K562 (cell line): ENCODE data around the gene TMEM60. TPM values are rescaled to one million over a fixed set of nuclear protein-coding genes. Genes with fewer than 3 reads are reported as not detected.

Experiments
- ATAC-seq: fragments of 200-7000 bp; cut with Tn5 transposase; 3 replicates; pipeline ENCODE4 v1.9.1; 2020; ENCODE audit warnings: moderate library complexity
- BruUV-seq: library from RNA; stranded (reverse); fragments of 400-500 nt; replicated peaks from 2 replicates; lab custom pipeline; 2021; lab: Mats Ljungman, UMichigan
- CTCF ChIA-PET: fragments of 300-600 bp; formaldehyde crosslinking; extraction: SDS; loops from one replicate; lab custom pipeline; 2021; ENCODE audit warnings: low intra/inter-chr PET ratio; lab: Yijun Ruan, JAX
- POLR2A ChIA-PET: fragments of 300-600, 350-650 bp; sonication (Branson Sonifier 250); formaldehyde crosslinking; extraction: SDS; loops from one replicate; lab custom pipeline; 2021; ENCODE audit warnings: antibody characterized with exemption, inconsistent platforms; lab: Yijun Ruan, JAX
- DNase-seq, 4 experiments: peaks; one replicate each; pipeline versions ENCODE4 v3.0.0 to v3.0.0-alpha.2; 2011 to 2018; ENCODE audit warnings: low spot score in 3 of 4, mixed read lengths in 3 of 4; ENCODE audit errors: extremely low read depth in 1 of 4
- FAIRE-seq: peaks from 2 replicates; lab custom pipeline; 2011; peaks lifted over from hg19 to GRCh38; lab: Jason Lieb, UNC
- H2AFZ ChIP-seq: 2 replicates; pipeline ENCODE4 v1.6.0; 2011; ENCODE audit warnings: low read depth, low read length, control low read depth, inconsistent platforms
- H3K27ac ChIP-seq: fragments of 200-600 bp; 3 replicates; pipeline ENCODE4 v1.8.0; 2011; ENCODE audit warnings: low read depth, mild to moderate bottlenecking, control low read depth, inconsistent platforms, low read length, moderate library complexity, mixed read lengths; ENCODE audit errors: extremely low read depth
- H3K27me3 ChIP-seq, 2 experiments: fragments of 300-600 bp in 1 of 2; 2 replicates in 1 of 2; 3 replicates in 1 of 2; pipeline versions ENCODE4 v1.6.0 to v1.8.0; 2011; ENCODE audit warnings: inconsistent platforms in 2 of 2, low read length in 2 of 2, mild to moderate bottlenecking in 1 of 2, mixed read lengths in 1 of 2, moderate library complexity in 1 of 2; ENCODE audit not compliant: control insufficient read depth in 2 of 2, insufficient read depth in 2 of 2
- H3K36me3 ChIP-seq: fragments of 300-600 bp; 3 replicates; pipeline ENCODE4 v1.8.0; 2011; ENCODE audit warnings: mild to moderate bottlenecking, low read length, inconsistent platforms; ENCODE audit not compliant: control insufficient read depth, insufficient read depth
- H3K4me1 ChIP-seq, 2 experiments: fragments of 200-600 bp in 1 of 2; replicated peaks in 1 of 2; 2 replicates in 1 of 2; 3 replicates in 1 of 2; pipeline versions ENCODE4 v1.5.1 to v1.8.0; 2011; ENCODE audit warnings: inconsistent platforms in 2 of 2, low read length in 2 of 2, mild to moderate bottlenecking in 1 of 2, mixed read lengths in 1 of 2, moderate library complexity in 1 of 2; ENCODE audit not compliant: control insufficient read depth in 2 of 2, insufficient read depth in 2 of 2
- H3K4me2 ChIP-seq: 2 replicates; pipeline ENCODE4 v1.6.1; 2011; ENCODE audit warnings: low read length, control low read depth, inconsistent platforms, mixed read lengths; ENCODE audit not compliant: insufficient read depth
- H3K4me3 ChIP-seq: fragments of 200-600 bp; sonication (generic), shearing (Covaris generic); 2 replicates; pipeline ENCODE4 v1.5.1; 2016; ENCODE audit warnings: control low read depth, inconsistent platforms
- H3K79me2 ChIP-seq: fragments of 200-600 bp; 3 replicates; pipeline ENCODE4 v1.8.0; 2011; ENCODE audit warnings: low read length, inconsistent platforms; ENCODE audit not compliant: control insufficient read depth, insufficient read depth
- H3K9ac ChIP-seq, 2 experiments: 2 replicates each; pipeline versions ENCODE4 v1.6.0 to v1.6.1; 2011; ENCODE audit warnings: low read depth in 2 of 2, low read length in 2 of 2, control low read depth in 1 of 2, inconsistent platforms in 1 of 2, mild to moderate bottlenecking in 1 of 2, mixed read lengths in 1 of 2; ENCODE audit not compliant: insufficient read depth in 1 of 2
- H3K9me1 ChIP-seq: one replicate; pipeline ENCODE4 v1.6.0; 2011; ENCODE audit warnings: inconsistent platforms, mild to moderate bottlenecking, low read length, moderate library complexity; ENCODE audit not compliant: control insufficient read depth, insufficient read depth
- H3K9me3 ChIP-seq: replicated peaks from 2 replicates; pipeline ENCODE4 v1.5.1; 2011; ENCODE audit warnings: low read depth, low read length, inconsistent platforms; ENCODE audit not compliant: control insufficient read depth, insufficient read depth
- H4K20me1 ChIP-seq: replicated peaks from 2 replicates; pipeline ENCODE4 v1.6.1; 2011; ENCODE audit warnings: low read length, inconsistent platforms, mixed read lengths; ENCODE audit not compliant: control insufficient read depth, insufficient read depth
- BRD4 ChIP-seq: fragments of 200-600 bp; sonication (generic); IDR thresholded peaks from 2 replicates; pipeline ENCODE4 v1.6.1; 2017; ENCODE audit warnings: inconsistent platforms
- CTBP1 ChIP-seq: fragments of 450-650 bp; IDR thresholded peaks from 2 replicates; pipeline ENCODE4 v1.6.1; 2016; ENCODE audit warnings: borderline replicate concordance
- FOXJ2 ChIP-seq: fragments of 200-800 bp; sonication (Bioruptor generic); IDR thresholded peaks from 2 replicates; pipeline ENCODE4 v1.6.1; 2016; ENCODE audit warnings: missing genetic modification characterization, missing compliant biosample characterization
- GTF2A2 ChIP-seq: IDR thresholded peaks from 2 replicates; pipeline ENCODE4 v1.6.1; 2016; ENCODE audit warnings: mild to moderate bottlenecking, missing genetic modification characterization, missing compliant biosample characterization
- GTF2E2 ChIP-seq: fragments of 200-800 bp; sonication (Bioruptor generic); IDR thresholded peaks from 2 replicates; pipeline ENCODE4 v1.6.1; 2016; ENCODE audit warnings: missing genetic modification characterization, missing compliant biosample characterization
- MCM5 ChIP-seq: fragments of 450-650 bp; IDR thresholded peaks from 2 replicates; pipeline ENCODE4 v1.6.1; 2016; ENCODE audit warnings: low read depth
- NFYB ChIP-seq: IDR thresholded peaks from 2 replicates; pipeline ENCODE4 v1.6.1; 2011; ENCODE audit warnings: mild to moderate bottlenecking, moderate library complexity; ENCODE audit not compliant: insufficient read length; ENCODE audit errors: extremely low read depth
- POLR2AphosphoS5 ChIP-seq: IDR thresholded peaks from 2 replicates; pipeline ENCODE4 v1.6.1; 2011; ENCODE audit warnings: mild to moderate bottlenecking, low read depth, low read length, moderate library complexity; ENCODE audit not compliant: control insufficient read depth, insufficient read depth
- SETDB1 ChIP-seq: IDR thresholded peaks from one replicate; pipeline ENCODE4 v1.6.1; 2012; ENCODE audit warnings: low read length, control low read depth, inconsistent platforms
- SRSF3 ChIP-seq: fragments of 200-400 bp; formaldehyde crosslinking; IDR thresholded peaks from 2 replicates; pipeline ENCODE4 v1.6.1; 2016; ENCODE audit warnings: mild to moderate bottlenecking, low read length, moderate library complexity; ENCODE audit not compliant: insufficient read depth
- STAG1 ChIP-seq: sonication (generic); formaldehyde crosslinking; IDR thresholded peaks from 2 replicates; pipeline ENCODE4 v1.5.0; 2020; ENCODE audit warnings: missing genetic modification reagents, borderline replicate concordance
- TCF7L2 ChIP-seq: fragments of 150-350 bp; IDR thresholded peaks from 2 replicates; pipeline ENCODE4 v1.6.1; 2016; ENCODE audit warnings: low read depth, mild to moderate bottlenecking, low read length, moderate library complexity
- ZNF696 ChIP-seq: fragments of 250-450 bp; sonication (Bioruptor Pico); conservative IDR thresholded peaks from 2 replicates; pipeline ENCODE4 v1.4.0; 2020; ENCODE audit warnings: mild to moderate bottlenecking, moderate library complexity
- WGBS: fragments of 100-300 bp; shearing (Covaris generic); methylation state at CpG from one replicate; pipeline ENCODE4 v1.1.6; 2016; ENCODE audit warnings: low coverage, mixed read lengths; ENCODE audit not compliant: insufficient coverage; ENCODE audit errors: missing lambda C conversion rate; 5-methylcytosine and 5-hydroxymethylcytosine counted together
- in situ Hi-C: fragments of 300-500 bp; cut with MboI; formaldehyde crosslinking; loops from 4 replicates; pipeline ENCODE4 v1.15.0; 2018; ENCODE audit warnings: inconsistent platforms, mixed read lengths
- intact Hi-C: fragments of 100-400 bp; cut with micrococcal nuclease; formaldehyde crosslinking; loops from 2 replicates; pipeline ENCODE4 v1.14.2; 2022
- polyA plus RNA-seq, 8 experiments: library from polyadenylated mRNA; depleted of rRNA in 4 of 8; stranded (reverse) in 5 of 8; unstranded in 3 of 8; fragments of >200 nt; fragmentation: Nextera tagmentation in 2 of 8; fragmentation: Illumina TruSeq in 1 of 8; extraction: Ambion mirVana in 2 of 8; extraction: Trizol in 1 of 8; gene quantifications; 2 replicates each; pipeline versions ENCODE4 v1.2.1 to v1.2.3, GENCODE V29; 2011 to 2014; ENCODE audit warnings: inconsistent platforms in 1 of 8, missing spikeins in 1 of 8
- total RNA-seq, 7 experiments: library from RNA; depleted of rRNA in 6 of 7; stranded (reverse); fragments of >200 nt in 6 of 7; fragmentation: Illumina TruSeq in 2 of 7; extraction: Trizol in 2 of 7; gene quantifications; 2 replicates each; pipeline versions ENCODE4 v1.2.1 to v1.2.3, GENCODE V29; 2011 to 2021; ENCODE audit warnings: low replicate concordance in 1 of 7
- TF ChIP-seq, protein P1 (sequence below): fragments of 150-350 bp; IDR thresholded peaks from 2 replicates; pipeline ENCODE4 v1.6.1; 2014; ENCODE audit warnings: low read depth, mild to moderate bottlenecking, low read length, borderline replicate concordance

Gene TMEM60
- total and polyA plus RNA-seq, 9 of the 15 experiments (the other 6 are each of a cell fraction or from before 2014, with no cell fraction given), result 12.5 to 140 (median 38.4) TPM

DNA sequence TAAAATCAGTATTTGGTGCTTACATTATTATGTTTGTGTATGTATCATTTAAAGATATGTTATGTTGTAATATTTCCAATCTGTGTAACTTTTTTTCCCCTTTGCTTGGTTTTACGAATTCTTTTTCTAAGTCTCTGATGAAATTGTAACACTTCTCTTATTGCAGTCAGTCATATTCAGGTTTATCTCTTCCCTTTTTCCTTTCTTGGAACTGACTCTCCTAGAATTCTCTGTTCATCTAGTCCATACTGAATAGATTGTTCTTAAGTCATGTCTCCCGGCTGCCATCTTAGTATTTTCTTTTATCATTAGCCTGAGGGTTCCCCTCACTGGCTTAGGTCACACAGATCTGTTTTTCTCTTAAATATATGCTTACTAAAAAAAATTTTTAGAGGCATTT, 45.0 kb upstream of the TMEM60 start (continued):
- TF ChIP-seq, protein P1, sequence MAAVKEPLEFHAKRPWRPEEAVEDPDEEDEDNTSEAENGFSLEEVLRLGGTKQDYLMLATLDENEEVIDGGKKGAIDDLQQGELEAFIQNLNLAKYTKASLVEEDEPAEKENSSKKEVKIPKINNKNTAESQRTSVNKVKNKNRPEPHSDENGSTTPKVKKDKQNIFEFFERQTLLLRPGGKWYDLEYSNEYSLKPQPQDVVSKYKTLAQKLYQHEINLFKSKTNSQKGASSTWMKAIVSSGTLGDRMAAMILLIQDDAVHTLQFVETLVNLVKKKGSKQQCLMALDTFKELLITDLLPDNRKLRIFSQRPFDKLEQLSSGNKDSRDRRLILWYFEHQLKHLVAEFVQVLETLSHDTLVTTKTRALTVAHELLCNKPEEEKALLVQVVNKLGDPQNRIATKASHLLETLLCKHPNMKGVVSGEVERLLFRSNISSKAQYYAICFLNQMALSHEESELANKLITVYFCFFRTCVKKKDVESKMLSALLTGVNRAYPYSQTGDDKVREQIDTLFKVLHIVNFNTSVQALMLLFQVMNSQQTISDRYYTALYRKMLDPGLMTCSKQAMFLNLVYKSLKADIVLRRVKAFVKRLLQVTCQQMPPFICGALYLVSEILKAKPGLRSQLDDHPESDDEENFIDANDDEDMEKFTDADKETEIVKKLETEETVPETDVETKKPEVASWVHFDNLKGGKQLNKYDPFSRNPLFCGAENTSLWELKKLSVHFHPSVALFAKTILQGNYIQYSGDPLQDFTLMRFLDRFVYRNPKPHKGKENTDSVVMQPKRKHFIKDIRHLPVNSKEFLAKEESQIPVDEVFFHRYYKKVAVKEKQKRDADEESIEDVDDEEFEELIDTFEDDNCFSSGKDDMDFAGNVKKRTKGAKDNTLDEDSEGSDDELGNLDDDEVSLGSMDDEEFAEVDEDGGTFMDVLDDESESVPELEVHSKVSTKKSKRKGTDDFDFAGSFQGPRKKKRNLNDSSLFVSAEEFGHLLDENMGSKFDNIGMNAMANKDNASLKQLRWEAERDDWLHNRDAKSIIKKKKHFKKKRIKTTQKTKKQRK, result no peak

DNA sequence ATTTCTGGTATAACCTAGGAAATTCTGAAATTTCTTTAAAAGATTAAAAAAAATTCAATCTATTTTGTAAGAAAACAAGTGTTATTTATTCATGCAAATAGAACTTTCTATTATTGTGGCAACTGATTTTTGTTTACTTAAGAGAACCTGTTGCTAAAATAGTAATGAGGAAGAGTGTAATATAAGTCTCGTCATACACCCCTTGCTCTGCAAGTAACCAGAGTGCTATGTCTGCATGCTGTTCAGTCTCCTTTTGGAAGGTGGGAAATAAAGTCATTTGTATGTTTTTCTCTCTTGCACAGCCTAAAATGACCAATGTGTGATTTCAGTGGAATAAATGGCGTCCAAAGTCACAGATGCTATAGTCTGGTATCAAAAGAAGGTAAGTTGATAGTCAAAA, 41.7 kb upstream of the TMEM60 start:
- Histone ChIP-seq H3K4me2 (no peak overlapping the region), H3K27me3 (no peaks in the 10 kb centered on the region), H3K9ac (no peak overlapping the region), H2AFZ (no peak overlapping the region), H3K4me3 (no peak overlapping the region), H3K9me3 (no peaks in the 10 kb centered on the region), H3K9me1 (no peaks in the 10 kb centered on the region), H3K36me3 (peaks cover 4% of the 10 kb centered on the region; the same call in 1 of the 3 replicates), H4K20me1 (no peaks in the 10 kb centered on the region)
- CTCF ChIA-PET, result no interaction called here
- DNase-seq (no peak), FAIRE-seq (no peak)
- no TSS peak for BruUV-seq
- POLR2A ChIA-PET, result interaction anchor here (1.5 kb wide), 1 partner anchor 41 kb away, joined by 4 read pairs; the partner anchor contains the start of genes PHTF2 and TMEM60
- no peak for TF ChIP-seq CTBP1
- no peak for TF ChIP-seq STAG1
- TF ChIP-seq NFYB, result no peak
- TF ChIP-seq ZNF696, result no peak
- no peak for TF ChIP-seq BRD4
- TF ChIP-seq GTF2E2, result peak; percentile 72; the same call in 1 of the 2 replicates
- TF ChIP-seq TCF7L2, result no peak
- 0 out of 2 replicates have a peak, but pooled peaks have one; percentile 15 for TF ChIP-seq GTF2A2 (tag)
- no peak for TF ChIP-seq POLR2AphosphoS5
- TF ChIP-seq SRSF3, result no peak
- TF ChIP-seq SETDB1, result no peak
- TF ChIP-seq MCM5, result no peak
- 0 out of 2 replicates have a peak, but pooled peaks have one; percentile 33 for TF ChIP-seq FOXJ2 (tag)
- TF ChIP-seq, all 486 proteins: peak for 3
- Histone ChIP-seq H3K4me1 (peaks cover 9 to 23% of the 10 kb centered on the region in 2 experiments), H3K27ac (no peak overlapping the region; the same call in 2 of the 3 replicates), H3K79me2 (peaks cover 87% of the 10 kb centered on the region)
- intact Hi-C loops, result no loop called here
- in situ Hi-C loops, result no loop called here
- ATAC-seq, result 0 out of 3 replicates have a peak, but pooled peaks have one; percentile 4
- WGBS, result 63% methylated on average over 2 of the region's 2 CpGs
